Liver (tissue), 3 donors: ENCODE results near the gene HSD17B13.

Source experiments
- NR2F2 ChIP-seq: IDR thresholded peaks from 2 replicates; pipeline ENCODE4 v1.6.1; 2016; ENCODE audit warnings: antibody characterized with exemption
- RAD21 ChIP-seq, 2 donors: IDR thresholded peaks; 2 replicates each; pipeline ENCODE4 v1.6.1; 2016; ENCODE audit warnings: antibody characterized with exemption in 2 of 2, mild to moderate bottlenecking in 2 of 2
- SP1 ChIP-seq: IDR thresholded peaks from 2 replicates; pipeline ENCODE4 v1.6.1; 2018; ENCODE audit warnings: antibody characterized with exemption, mild to moderate bottlenecking
- TAF1 ChIP-seq: conservative IDR thresholded peaks from 2 replicates; pipeline ENCODE4 v1.6.1; 2016; ENCODE audit warnings: antibody characterized with exemption, mild to moderate bottlenecking
- YY1 ChIP-seq: IDR thresholded peaks from 2 replicates; pipeline ENCODE4 v1.6.1; 2016; ENCODE audit warnings: antibody characterized with exemption, mild to moderate bottlenecking
- TF ChIP-seq, protein P1 (sequence below): fragments of 150-350 bp; IDR thresholded peaks from 2 replicates; pipeline ENCODE4 v1.5.1; 2017; ENCODE audit warnings: improper control_type of control experiment, low read depth, low read length; ENCODE audit not compliant: missing input control
- TF ChIP-seq, protein P2 (sequence below): IDR thresholded peaks from 2 replicates; pipeline ENCODE4 v1.6.1; 2016; ENCODE audit warnings: antibody characterized with exemption
- TF ChIP-seq, protein P3 (sequence below): IDR thresholded peaks from 2 replicates; pipeline ENCODE4 v1.6.1; 2016; ENCODE audit warnings: antibody characterized with exemption, mild to moderate bottlenecking
- TF ChIP-seq, protein P4 (sequence below): IDR thresholded peaks from 2 replicates; pipeline ENCODE4 v1.6.1; 2016; ENCODE audit warnings: antibody characterized with exemption
- TF ChIP-seq, protein P5 (sequence below): IDR thresholded peaks from 2 replicates; pipeline ENCODE4 v1.6.1; 2016; ENCODE audit warnings: antibody characterized with exemption
- donor health status: healthy.
- donor health status: healthy.

DNA sequence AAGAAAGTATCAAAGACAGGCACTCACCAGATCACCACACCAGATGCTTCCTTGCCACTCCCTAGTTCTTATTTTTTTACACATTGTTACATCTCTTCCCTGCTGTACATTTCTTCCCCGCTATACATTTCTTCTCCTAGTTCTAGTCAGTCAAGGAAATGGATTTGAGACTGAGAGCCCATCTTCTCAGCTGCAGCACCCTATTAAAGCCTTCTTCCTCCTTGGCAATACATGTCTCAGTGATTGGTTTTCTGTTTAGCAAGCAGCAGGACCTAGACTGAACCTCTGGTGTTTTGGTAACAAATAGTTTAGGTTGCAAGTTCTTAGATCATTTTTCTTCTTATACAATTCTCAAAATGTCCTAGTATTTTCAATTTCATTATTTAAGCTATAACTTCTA lies 66.9 kb downstream of the HSD17B13 start:
- TF ChIP-seq, protein P1, sequence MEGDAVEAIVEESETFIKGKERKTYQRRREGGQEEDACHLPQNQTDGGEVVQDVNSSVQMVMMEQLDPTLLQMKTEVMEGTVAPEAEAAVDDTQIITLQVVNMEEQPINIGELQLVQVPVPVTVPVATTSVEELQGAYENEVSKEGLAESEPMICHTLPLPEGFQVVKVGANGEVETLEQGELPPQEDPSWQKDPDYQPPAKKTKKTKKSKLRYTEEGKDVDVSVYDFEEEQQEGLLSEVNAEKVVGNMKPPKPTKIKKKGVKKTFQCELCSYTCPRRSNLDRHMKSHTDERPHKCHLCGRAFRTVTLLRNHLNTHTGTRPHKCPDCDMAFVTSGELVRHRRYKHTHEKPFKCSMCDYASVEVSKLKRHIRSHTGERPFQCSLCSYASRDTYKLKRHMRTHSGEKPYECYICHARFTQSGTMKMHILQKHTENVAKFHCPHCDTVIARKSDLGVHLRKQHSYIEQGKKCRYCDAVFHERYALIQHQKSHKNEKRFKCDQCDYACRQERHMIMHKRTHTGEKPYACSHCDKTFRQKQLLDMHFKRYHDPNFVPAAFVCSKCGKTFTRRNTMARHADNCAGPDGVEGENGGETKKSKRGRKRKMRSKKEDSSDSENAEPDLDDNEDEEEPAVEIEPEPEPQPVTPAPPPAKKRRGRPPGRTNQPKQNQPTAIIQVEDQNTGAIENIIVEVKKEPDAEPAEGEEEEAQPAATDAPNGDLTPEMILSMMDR = no peak
- TF ChIP-seq, protein P2, sequence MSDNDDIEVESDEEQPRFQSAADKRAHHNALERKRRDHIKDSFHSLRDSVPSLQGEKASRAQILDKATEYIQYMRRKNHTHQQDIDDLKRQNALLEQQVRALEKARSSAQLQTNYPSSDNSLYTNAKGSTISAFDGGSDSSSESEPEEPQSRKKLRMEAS = no peak
- TF ChIP-seq RAD21 (IDR thresholded peaks at IDR 0.05) = no peak
- no peak for TF ChIP-seq NR2F2
- TF ChIP-seq TAF1 = no peak
- TF ChIP-seq, protein P3, sequence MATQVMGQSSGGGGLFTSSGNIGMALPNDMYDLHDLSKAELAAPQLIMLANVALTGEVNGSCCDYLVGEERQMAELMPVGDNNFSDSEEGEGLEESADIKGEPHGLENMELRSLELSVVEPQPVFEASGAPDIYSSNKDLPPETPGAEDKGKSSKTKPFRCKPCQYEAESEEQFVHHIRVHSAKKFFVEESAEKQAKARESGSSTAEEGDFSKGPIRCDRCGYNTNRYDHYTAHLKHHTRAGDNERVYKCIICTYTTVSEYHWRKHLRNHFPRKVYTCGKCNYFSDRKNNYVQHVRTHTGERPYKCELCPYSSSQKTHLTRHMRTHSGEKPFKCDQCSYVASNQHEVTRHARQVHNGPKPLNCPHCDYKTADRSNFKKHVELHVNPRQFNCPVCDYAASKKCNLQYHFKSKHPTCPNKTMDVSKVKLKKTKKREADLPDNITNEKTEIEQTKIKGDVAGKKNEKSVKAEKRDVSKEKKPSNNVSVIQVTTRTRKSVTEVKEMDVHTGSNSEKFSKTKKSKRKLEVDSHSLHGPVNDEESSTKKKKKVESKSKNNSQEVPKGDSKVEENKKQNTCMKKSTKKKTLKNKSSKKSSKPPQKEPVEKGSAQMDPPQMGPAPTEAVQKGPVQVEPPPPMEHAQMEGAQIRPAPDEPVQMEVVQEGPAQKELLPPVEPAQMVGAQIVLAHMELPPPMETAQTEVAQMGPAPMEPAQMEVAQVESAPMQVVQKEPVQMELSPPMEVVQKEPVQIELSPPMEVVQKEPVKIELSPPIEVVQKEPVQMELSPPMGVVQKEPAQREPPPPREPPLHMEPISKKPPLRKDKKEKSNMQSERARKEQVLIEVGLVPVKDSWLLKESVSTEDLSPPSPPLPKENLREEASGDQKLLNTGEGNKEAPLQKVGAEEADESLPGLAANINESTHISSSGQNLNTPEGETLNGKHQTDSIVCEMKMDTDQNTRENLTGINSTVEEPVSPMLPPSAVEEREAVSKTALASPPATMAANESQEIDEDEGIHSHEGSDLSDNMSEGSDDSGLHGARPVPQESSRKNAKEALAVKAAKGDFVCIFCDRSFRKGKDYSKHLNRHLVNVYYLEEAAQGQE = no peak
- TF ChIP-seq, protein P4, sequence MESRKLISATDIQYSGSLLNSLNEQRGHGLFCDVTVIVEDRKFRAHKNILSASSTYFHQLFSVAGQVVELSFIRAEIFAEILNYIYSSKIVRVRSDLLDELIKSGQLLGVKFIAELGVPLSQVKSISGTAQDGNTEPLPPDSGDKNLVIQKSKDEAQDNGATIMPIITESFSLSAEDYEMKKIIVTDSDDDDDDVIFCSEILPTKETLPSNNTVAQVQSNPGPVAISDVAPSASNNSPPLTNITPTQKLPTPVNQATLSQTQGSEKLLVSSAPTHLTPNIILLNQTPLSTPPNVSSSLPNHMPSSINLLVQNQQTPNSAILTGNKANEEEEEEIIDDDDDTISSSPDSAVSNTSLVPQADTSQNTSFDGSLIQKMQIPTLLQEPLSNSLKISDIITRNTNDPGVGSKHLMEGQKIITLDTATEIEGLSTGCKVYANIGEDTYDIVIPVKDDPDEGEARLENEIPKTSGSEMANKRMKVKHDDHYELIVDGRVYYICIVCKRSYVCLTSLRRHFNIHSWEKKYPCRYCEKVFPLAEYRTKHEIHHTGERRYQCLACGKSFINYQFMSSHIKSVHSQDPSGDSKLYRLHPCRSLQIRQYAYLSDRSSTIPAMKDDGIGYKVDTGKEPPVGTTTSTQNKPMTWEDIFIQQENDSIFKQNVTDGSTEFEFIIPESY = no peak
- TF ChIP-seq YY1 = no peak
- TF ChIP-seq SP1 = no peak
- TF ChIP-seq, protein P5, sequence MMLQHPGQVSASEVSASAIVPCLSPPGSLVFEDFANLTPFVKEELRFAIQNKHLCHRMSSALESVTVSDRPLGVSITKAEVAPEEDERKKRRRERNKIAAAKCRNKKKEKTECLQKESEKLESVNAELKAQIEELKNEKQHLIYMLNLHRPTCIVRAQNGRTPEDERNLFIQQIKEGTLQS = no peak
